Measurements from ENCODE around the gene LRRC2.
A peak's percentile ranks its signal among the peaks of the same experiment; 100 is the strongest.

LRRC2 gene

DNA sequence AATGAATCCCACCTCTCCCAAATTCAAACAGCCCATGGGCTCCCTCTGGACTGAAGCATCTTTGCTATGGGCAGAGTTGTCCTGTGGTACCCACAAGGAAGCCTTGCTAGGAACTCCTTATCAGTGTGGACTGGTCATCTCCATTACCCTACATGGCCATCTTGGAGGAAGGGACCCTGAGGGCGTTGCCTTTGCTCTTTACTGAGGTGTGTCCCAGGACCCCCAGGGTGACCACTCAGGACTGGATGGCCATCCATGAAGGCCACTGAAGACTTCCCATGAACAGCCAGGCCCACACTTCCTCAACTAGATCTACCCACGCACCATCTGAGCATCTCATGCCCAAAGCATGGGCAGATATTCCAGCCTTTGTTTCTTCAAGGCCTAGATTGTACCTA is 48.3 kb downstream of the LRRC2 start:
- TF ChIP-seq, protein P1, sequence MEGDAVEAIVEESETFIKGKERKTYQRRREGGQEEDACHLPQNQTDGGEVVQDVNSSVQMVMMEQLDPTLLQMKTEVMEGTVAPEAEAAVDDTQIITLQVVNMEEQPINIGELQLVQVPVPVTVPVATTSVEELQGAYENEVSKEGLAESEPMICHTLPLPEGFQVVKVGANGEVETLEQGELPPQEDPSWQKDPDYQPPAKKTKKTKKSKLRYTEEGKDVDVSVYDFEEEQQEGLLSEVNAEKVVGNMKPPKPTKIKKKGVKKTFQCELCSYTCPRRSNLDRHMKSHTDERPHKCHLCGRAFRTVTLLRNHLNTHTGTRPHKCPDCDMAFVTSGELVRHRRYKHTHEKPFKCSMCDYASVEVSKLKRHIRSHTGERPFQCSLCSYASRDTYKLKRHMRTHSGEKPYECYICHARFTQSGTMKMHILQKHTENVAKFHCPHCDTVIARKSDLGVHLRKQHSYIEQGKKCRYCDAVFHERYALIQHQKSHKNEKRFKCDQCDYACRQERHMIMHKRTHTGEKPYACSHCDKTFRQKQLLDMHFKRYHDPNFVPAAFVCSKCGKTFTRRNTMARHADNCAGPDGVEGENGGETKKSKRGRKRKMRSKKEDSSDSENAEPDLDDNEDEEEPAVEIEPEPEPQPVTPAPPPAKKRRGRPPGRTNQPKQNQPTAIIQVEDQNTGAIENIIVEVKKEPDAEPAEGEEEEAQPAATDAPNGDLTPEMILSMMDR (IDR thresholded peaks at IDR 0.05), result no peak
- Mint-ChIP-seq H3K27ac (no peak overlapping the region), H3K4me1 (no peaks in the 10 kb centered on the region), H3K4me3 (no peak overlapping the region), H3K36me3 (ENCODE audit: low read depth) (no peaks in the 10 kb centered on the region), H3K9me3 (no peaks in the 10 kb centered on the region), H3K27me3 (ENCODE audit: low read depth, poor library complexity) (peaks cover 2% of the 10 kb centered on the region)
- no peak for DNase-seq

DNA sequence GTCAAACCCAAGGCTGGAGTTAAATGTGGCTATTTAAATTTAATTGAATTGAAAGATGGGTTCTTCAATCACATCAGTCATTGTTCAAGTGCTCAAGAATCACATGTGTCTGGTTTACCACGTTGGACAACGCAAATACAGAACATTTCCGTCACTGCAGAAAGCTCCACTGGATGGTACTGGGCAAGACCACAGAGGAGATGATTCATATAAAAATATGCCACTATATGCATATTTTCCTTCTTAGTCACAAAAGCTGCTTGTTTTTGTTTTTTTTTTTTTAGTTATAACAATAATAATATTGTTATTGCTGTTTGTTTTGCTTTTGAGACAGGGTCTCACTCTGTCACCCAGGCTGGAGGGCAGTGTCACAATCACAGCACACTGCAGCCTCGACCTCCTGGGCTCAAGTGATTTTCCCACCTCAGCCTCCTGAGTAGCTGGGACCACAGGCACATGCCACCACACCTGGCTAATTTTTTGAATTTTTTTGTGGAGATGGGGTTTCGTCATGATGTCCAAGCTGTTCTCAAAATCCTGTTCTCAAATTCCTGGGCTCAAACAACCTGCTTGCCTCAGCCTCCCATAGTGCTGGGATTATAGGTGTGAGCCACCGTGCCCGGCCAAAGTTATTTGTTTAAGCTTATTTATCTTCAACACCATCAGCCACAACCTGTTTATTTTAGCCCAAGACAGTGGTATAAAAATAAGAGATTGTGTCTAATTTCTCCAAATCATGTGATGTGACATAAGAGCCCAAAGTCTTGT is 48.9 kb downstream of the LRRC2 start:
- no peak overlapping the region for H3K27ac Mint-ChIP-seq
- no peak overlapping the region for H3K4me3 Mint-ChIP-seq
- no peaks in the 10 kb centered on the region for H3K9me3 Mint-ChIP-seq
- TF ChIP-seq, protein P1 (IDR thresholded peaks at IDR 0.05), result no peak
- no peak for DNase-seq
- H3K27me3 Mint-ChIP-seq (ENCODE audit: low read depth, poor library complexity), result peaks cover 2% of the 10 kb centered on the region
- no peaks in the 10 kb centered on the region for H3K36me3 Mint-ChIP-seq (ENCODE audit: low read depth)
- peaks cover 4% of the 10 kb centered on the region for H3K4me1 Mint-ChIP-seq

DNA sequence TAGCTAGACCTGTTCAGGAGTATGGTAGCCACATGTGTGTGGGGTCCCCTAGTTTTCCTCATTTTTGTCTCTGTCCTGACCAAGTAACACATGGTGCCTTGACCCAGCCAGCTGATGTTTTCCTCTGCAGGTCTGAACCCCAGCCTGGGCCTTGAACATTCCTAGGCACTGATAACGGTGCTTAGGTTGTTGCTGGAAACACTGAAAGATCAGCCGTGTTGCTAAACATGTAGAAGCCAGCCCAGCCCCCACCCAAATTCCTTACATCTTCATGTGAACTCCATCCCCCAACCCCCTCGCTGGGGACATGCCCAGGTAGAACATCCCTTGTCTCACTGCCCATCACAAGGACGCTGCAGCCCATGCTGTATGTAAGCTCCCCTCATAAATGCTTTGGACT is 49.6 kb downstream of the LRRC2 start:
- TF ChIP-seq, protein P1 (IDR thresholded peaks at IDR 0.05), result no peak
- H3K27ac Mint-ChIP-seq, result no peak overlapping the region

DNA sequence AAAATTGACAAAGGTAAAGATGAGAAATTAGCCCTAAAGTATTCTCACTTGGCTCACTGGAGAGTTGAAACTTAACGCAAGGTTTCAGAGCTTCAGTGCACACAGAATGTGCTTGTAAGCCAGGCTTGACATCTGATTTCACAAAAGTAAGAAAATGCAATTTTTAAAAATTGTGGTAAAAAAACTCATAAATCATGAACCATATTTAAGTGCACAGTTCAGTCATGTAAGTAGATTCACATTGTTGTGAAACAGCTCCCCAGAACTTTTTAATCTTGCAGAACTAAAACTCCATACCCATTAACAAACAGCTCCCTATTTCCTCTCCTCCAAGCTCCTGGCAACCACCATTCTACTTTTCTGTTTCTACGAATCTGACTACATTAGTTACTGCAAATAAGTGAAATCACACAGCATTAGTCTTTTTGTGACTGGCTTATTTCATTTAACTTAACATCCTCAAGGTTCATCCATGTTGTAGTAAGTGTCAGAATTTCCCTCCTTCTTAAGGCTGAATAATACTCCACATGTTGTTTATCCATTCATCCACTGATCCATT is 53.8 kb downstream of the LRRC2 start:
- TF ChIP-seq, protein P1 (IDR thresholded peaks at IDR 0.05), result no peak
- DNase-seq, result no peak
- Mint-ChIP-seq H3K36me3 (ENCODE audit: low read depth) (no peaks in the 10 kb centered on the region), H3K4me1 (peaks cover 40% of the 10 kb centered on the region), H3K9me3 (no peaks in the 10 kb centered on the region), H3K27me3 (ENCODE audit: low read depth, poor library complexity) (peaks cover 12% of the 10 kb centered on the region), H3K4me3 (no peak overlapping the region), H3K27ac (no peak overlapping the region)

More for the DNA sequence above, 49.6 kb downstream of the LRRC2 start:
- Mint-ChIP-seq H3K36me3 (ENCODE audit: low read depth) (no peaks in the 10 kb centered on the region), H3K4me3 (no peak overlapping the region), H3K27me3 (ENCODE audit: low read depth, poor library complexity) (peaks cover 7% of the 10 kb centered on the region), H3K4me1 (peaks cover 6% of the 10 kb centered on the region), H3K9me3 (no peaks in the 10 kb centered on the region)
- no peak for DNase-seq

DNA sequence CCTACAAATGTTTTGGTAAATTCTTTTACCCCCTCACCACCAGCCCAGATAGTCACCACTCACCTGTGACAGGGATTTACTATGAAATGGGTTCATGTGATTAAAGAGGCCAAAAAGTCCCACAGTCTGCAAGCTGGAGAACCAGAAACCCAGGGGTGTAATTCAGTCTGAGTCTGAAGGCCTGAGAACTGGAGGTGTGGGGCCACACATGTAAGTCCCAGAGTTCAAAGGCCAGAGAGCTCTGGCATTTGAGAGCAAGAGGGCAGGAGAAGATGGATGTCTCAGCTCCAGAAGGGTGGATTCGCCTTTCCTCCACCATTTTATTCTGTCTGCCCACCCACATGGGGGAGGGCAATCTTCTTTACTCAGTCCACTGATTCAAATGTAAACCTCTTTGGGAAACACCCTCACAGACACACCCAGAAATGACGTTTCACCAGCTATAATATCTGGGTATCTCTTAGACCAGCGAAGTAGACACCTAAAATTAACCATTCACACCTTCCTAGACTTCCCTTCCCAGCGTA is 56.4 kb downstream of the LRRC2 start:
- peak; percentile 41 for DNase-seq
- TF ChIP-seq, protein P1 (IDR thresholded peaks at IDR 0.05), result no peak
- Mint-ChIP-seq H3K27ac (peak overlapping the region; percentile 86), H3K27me3 (ENCODE audit: low read depth, poor library complexity) (peaks cover 12% of the 10 kb centered on the region), H3K4me1 (peaks cover 44% of the 10 kb centered on the region), H3K4me3 (no peak overlapping the region), H3K36me3 (ENCODE audit: low read depth) (no peaks in the 10 kb centered on the region), H3K9me3 (peaks cover 4% of the 10 kb centered on the region)

Data from nephron progenitor cell (in vitro differentiated cells).